Osteoblast (primary cell): ENCODE measurements around the gene PDGFD. TPM values are rescaled to one million over a fixed set of nuclear protein-coding genes. Genes with fewer than 3 reads are reported as not detected.

Source experiments
- DNase-seq: peaks from one replicate; pipeline ENCODE4 v3.0.0; 2011; ENCODE audit warnings: low spot score, mixed read lengths; ENCODE audit not compliant: insufficient read length; ENCODE audit errors: missing footprints
- H2AFZ ChIP-seq: 2 replicates; pipeline ENCODE4 v1.6.0; 2011; ENCODE audit warnings: mild to moderate bottlenecking, low read length
- H3K27ac ChIP-seq: 2 replicates; pipeline ENCODE4 v1.5.1; 2011; ENCODE audit warnings: mild to moderate bottlenecking, low read depth, low read length, moderate library complexity
- H3K27me3 ChIP-seq: 2 replicates; pipeline ENCODE4 v1.6.0; 2012; ENCODE audit warnings: mild to moderate bottlenecking, control low read depth, inconsistent platforms, low read length, moderate library complexity; ENCODE audit not compliant: insufficient read depth
- H3K36me3 ChIP-seq: 2 replicates; pipeline ENCODE4 v1.5.1; 2011; ENCODE audit warnings: mild to moderate bottlenecking, low read length, control low read depth, moderate library complexity; ENCODE audit not compliant: insufficient read depth
- H3K4me1 ChIP-seq: 2 replicates; pipeline ENCODE4 v1.5.1; 2011; ENCODE audit warnings: mild to moderate bottlenecking, low read length, control low read depth, moderate library complexity; ENCODE audit not compliant: insufficient read depth
- H3K4me2 ChIP-seq: 2 replicates; pipeline ENCODE4 v1.6.0; 2011; ENCODE audit warnings: mild to moderate bottlenecking, low read length; ENCODE audit not compliant: insufficient read depth
- H3K4me3 ChIP-seq: fragments of 200-600 bp; sonication (generic); 3 replicates; pipeline ENCODE4 v1.5.1; 2012; ENCODE audit warnings: mild to moderate bottlenecking, low read length, inconsistent platforms; ENCODE audit not compliant: insufficient read depth
- H3K79me2 ChIP-seq: 2 replicates; pipeline ENCODE4 v1.6.0; 2012; ENCODE audit warnings: mild to moderate bottlenecking, low read length, control low read depth, inconsistent platforms; ENCODE audit not compliant: insufficient read depth
- H3K9me3 ChIP-seq: 2 replicates; pipeline ENCODE4 v1.5.1; 2011; ENCODE audit warnings: low read depth, low read length, control low read depth
- H4K20me1 ChIP-seq: 2 replicates; pipeline ENCODE4 v1.6.0; 2012; ENCODE audit warnings: mild to moderate bottlenecking, low read length, control low read depth; ENCODE audit not compliant: insufficient read depth
- total RNA-seq: library from RNA; depleted of rRNA; stranded (reverse); fragments of >200 nt; gene quantifications from 2 replicates; pipeline ENCODE4 v1.2.3, GENCODE V29; 2012
- TF ChIP-seq, protein P1 (sequence below): IDR thresholded peaks from 2 replicates; pipeline ENCODE4 v1.5.1; 2011; ENCODE audit warnings: mild to moderate bottlenecking, low read depth, low read length, moderate library complexity; ENCODE audit errors: extremely low read depth

The PDGFD gene
- total RNA-seq, 1 donor: 4.7 TPM

DNA sequence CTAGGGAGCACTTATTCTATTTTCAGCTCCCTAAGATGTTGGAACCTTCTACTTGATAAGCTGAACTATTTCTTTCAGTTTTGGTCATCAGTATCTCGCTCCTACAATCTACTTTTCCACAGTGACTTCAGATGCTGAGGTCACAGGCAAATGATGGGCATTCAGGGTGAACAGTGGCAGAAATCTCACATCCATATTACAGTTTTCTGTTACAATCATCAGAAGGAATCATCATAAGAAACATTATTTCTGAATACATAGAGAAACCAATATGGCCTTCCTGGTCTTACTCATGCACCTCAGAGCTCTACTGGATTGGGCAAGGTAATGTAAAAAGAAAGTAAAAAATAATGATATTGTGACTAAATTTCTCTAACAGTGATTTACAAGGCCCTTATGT lies 166.9 kb downstream of the PDGFD start:
- Histone ChIP-seq H3K27me3 (no peaks in the 10 kb centered on the region), H3K79me2 (no peaks in the 10 kb centered on the region), H3K9me3 (no peaks in the 10 kb centered on the region), H3K4me1 (peaks cover 12% of the 10 kb centered on the region), H3K36me3 (no peaks in the 10 kb centered on the region), H2AFZ (no peak overlapping the region), H3K4me3 (no peak overlapping the region), H3K4me2 (no peak overlapping the region), H3K27ac (no peak overlapping the region), H4K20me1 (no peaks in the 10 kb centered on the region)
- no peak for DNase-seq
- TF ChIP-seq, protein P1, sequence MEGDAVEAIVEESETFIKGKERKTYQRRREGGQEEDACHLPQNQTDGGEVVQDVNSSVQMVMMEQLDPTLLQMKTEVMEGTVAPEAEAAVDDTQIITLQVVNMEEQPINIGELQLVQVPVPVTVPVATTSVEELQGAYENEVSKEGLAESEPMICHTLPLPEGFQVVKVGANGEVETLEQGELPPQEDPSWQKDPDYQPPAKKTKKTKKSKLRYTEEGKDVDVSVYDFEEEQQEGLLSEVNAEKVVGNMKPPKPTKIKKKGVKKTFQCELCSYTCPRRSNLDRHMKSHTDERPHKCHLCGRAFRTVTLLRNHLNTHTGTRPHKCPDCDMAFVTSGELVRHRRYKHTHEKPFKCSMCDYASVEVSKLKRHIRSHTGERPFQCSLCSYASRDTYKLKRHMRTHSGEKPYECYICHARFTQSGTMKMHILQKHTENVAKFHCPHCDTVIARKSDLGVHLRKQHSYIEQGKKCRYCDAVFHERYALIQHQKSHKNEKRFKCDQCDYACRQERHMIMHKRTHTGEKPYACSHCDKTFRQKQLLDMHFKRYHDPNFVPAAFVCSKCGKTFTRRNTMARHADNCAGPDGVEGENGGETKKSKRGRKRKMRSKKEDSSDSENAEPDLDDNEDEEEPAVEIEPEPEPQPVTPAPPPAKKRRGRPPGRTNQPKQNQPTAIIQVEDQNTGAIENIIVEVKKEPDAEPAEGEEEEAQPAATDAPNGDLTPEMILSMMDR: no peak

GRCh38 chr11:103995896-103996295 lies 168.1 kb downstream of the PDGFD start:
- TF ChIP-seq, protein P1: no peak
- H3K9me3 ChIP-seq: no peaks in the 10 kb centered on the region
- no peak overlapping the region for H3K27ac ChIP-seq
- no peak overlapping the region for H3K4me2 ChIP-seq
- H3K27me3 ChIP-seq: no peaks in the 10 kb centered on the region
- H3K4me3 ChIP-seq: no peak overlapping the region
- no peaks in the 10 kb centered on the region for H4K20me1 ChIP-seq
- H3K79me2 ChIP-seq: no peaks in the 10 kb centered on the region
- H3K36me3 ChIP-seq: no peaks in the 10 kb centered on the region
- H2AFZ ChIP-seq: no peak overlapping the region
- H3K4me1 ChIP-seq: peaks cover 1% of the 10 kb centered on the region
- no peak for DNase-seq

- no peaks in the 10 kb centered on the region for H3K27me3 ChIP-seq
- no peaks in the 10 kb centered on the region for H3K9me3 ChIP-seq
- DNase-seq: no peak
- H3K79me2 ChIP-seq: no peaks in the 10 kb centered on the region
- H3K4me1 ChIP-seq: no peaks in the 10 kb centered on the region
- no peaks in the 10 kb centered on the region for H3K36me3 ChIP-seq
- no peak overlapping the region for H3K4me2 ChIP-seq
- no peak overlapping the region for H2AFZ ChIP-seq
- TF ChIP-seq, protein P1: no peak
- no peaks in the 10 kb centered on the region for H4K20me1 ChIP-seq
- no peak overlapping the region for H3K27ac ChIP-seq
- H3K4me3 ChIP-seq: no peak overlapping the region
These were observed 169.4 kb downstream of the PDGFD start for GRCh38 chr11:103994518-103994917.

- H3K27me3 ChIP-seq: no peaks in the 10 kb centered on the region
- H3K79me2 ChIP-seq: no peaks in the 10 kb centered on the region
- H3K4me1 ChIP-seq: no peaks in the 10 kb centered on the region
- TF ChIP-seq, protein P1: no peak
- DNase-seq: no peak
- H3K4me3 ChIP-seq: no peak overlapping the region
- H4K20me1 ChIP-seq: no peaks in the 10 kb centered on the region
- no peaks in the 10 kb centered on the region for H3K36me3 ChIP-seq
- no peak overlapping the region for H3K4me2 ChIP-seq
- H3K27ac ChIP-seq: no peak overlapping the region
- H2AFZ ChIP-seq: no peak overlapping the region
- H3K9me3 ChIP-seq: no peaks in the 10 kb centered on the region
These were observed 169.9 kb downstream of the PDGFD start for GRCh38 chr11:103994094-103994493.
